Endometrial microvascular endothelial cells (primary cell): ENCODE data around the gene ABCC4. TPM values are rescaled to one million over a fixed set of nuclear protein-coding genes. Genes with fewer than 3 reads are reported as not detected.

ENCODE experiments used
- in situ Hi-C: cut with HindIII; loops from 2 replicates; pipeline ENCODE4 v1.10.0; 2017; ENCODE audit warnings: low sequenced_read_pairs, low pct_unique_long_range_greater_than_20kb; ENCODE audit errors: inconsistent ontology term
- total RNA-seq: library from RNA; depleted of rRNA; stranded (reverse); fragments of >200 nt; gene quantifications from one replicate; pipeline ENCODE4 v1.2.3, GENCODE V29; 2015; ENCODE audit errors: inconsistent ontology term

Gene ABCC4
- total RNA-seq, 1 donor from 2014 or later: 27.6 TPM

DNA sequence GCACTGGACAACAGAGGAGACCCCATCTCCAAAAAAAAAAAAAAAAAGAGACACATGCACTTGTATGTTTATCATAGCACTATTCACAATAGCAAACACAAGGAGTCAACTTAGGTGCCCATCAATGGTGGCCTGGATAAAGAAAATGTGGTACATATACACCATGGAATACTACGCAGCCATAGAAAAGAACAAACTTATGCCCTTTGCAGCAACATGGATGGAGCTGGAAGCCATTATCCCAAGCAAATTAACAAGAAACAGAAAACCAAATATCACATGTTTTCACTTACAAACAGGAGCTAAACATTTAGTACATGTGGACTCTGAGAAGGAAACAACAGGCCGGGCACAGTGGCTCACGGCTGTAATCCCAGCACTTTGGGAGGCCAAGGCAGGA, 155.7 kb downstream of the ABCC4 start:
- in situ Hi-C loops: no loop called here

DNA sequence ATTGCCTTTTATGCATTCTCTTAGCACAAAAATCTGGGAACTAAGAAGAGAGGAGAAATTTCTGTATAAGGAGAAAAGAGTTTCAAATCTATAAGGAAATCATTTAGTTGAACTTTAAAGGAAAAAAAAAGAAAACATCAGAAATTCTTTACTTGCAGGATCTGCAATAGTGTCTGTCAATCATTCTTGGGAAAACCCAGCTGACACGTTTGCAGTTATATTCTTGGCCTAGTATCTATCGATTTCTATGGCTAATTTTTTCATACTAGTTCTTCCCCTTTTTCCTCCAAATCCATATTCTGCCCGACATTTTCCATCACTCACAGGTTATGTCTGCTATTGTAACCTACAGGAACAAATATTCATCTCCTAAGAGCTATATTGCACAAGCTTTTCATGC, 160.7 kb downstream of the ABCC4 start:
- in situ Hi-C loops: no loop called here

DNA sequence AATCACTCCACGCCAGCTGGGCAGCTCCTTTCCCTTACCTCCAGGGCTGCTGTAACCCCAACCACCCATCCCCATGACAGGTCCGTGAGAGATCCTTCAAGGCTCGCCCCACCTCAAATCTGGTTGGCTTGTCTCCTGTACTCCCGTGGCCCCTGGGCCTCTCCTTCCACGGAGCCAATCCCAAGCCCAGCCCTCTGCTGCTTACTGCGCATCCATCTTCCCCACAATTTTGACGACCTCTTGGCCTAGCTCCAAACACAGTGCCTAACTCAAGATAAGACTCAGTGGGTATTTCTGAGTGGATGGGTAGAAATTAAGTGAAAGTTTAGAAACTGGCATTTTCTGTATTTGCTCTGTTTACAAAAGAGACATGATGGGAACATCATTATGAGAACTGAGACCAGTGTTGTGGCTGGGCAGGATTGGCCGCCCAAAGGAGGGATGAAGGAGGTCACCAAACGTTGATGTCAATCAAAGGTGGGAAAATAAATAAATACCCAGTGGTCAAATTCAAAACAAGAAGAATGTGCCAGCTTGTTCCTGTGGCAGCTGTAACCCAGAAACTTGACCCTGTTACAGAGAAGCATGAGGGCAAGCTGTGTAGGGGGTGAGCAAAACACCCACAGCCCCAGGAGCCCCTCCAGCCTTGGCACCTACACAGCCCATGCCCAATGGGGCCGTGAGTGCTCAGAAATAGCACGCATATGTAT, 162.2 kb downstream of the ABCC4 start:
- in situ Hi-C loops: no loop called here

DNA sequence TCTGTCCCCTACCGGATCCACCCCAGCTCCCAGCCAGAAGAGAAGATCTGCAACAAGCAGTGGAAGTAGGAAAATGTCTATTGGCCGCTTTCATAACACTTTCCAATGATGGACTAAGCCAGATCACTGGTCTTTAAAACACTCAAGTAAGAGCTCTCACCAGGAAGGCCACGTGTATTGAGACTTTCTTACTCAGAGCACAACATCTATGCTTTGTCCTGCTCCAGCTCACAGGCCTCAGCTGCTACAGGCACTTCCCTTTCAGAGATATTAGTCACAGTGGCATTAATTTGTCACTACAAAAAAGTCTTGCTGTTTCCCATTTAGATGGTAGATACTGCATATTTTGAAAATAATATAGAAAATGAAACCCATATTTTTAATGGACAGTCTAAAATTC, 164.2 kb downstream of the ABCC4 start:
- in situ Hi-C loops: no loop called here

DNA sequence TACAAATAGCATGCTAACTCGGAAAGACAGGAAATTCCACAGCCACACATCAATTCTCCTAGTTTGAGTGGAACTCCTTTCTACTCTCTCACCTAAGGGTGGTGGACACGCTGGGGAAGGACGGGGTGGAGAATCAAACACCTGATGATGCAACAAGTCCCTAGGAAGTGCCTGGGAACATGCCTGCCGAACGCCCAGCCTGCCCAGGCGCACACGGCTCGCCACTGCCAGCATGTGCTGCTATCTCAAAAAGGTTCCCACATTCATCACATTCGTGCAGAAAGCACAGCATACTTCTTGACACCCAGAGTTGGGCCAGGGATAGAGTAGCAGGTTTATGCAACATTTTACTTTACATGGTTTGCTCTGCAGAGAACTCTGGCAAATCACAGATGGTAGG, 164.6 kb downstream of the ABCC4 start:
- in situ Hi-C loops: no loop called here

DNA sequence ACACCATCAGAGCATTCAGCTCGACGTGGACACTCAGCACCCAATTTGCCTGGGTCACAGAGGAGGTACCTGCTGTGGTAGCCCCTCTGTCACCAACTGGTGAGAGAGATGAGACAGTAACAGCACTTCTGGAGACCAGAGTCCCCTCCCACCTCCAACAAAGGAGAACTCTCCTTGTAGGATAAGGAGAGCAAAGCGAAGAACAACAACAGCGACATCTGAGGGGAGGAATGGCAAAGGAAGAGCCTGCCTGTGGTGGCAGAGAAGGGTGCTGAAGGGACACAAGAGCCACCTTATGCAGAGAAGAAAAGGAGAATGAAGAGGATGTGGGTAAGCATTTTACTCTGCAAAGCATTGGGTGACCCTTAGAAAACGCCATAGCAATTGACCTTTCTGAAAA, 167.8 kb downstream of the ABCC4 start:
- in situ Hi-C loops: no loop called here

DNA sequence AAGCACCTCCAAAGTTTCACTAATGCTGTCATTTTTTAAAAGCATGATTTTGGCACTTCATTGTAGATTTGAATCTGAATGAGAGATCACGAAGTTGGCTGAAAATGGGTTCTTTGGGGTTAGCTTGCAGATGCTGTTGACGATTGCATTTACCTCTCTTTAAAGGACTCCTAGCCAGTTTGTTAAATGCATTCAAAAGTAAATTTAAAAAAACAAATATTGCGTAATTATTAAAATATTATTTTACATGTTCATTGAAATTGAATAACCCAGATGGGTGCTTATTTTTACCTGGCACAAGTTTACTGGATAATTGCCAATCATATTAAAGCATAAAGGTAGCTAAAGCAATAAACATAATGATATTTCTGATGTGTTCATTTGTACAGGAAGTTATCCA, 172.2 kb downstream of the ABCC4 start:
- in situ Hi-C loops: no loop called here

DNA sequence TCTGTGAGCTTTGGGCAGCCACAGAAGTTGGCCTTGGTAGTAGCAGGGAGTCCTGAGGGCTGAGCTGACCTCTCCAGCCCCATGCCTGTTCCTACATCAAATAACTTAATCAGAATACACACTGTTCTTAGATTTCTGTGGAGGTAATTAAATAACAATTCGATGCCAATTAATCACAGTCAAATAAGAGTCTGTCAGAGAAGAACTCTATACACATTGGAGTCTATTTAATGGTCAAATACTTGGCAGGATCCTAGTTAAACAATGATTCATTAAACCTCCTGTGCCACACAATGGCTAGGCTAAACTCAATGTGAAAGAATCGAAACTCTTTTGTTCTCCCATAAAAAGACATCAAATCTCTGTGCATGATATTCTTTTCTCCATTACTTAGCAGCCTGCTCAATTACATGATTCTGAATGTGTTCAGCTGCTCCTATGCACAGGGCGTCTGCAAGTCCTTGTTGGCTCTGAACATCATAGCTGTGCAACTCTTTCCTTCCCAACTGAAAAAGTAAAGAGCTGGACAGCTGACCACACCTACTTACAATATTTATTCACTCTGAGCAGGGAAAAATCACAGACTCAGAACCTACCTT, 173.1 kb downstream of the ABCC4 start:
- in situ Hi-C loops: no loop called here

DNA sequence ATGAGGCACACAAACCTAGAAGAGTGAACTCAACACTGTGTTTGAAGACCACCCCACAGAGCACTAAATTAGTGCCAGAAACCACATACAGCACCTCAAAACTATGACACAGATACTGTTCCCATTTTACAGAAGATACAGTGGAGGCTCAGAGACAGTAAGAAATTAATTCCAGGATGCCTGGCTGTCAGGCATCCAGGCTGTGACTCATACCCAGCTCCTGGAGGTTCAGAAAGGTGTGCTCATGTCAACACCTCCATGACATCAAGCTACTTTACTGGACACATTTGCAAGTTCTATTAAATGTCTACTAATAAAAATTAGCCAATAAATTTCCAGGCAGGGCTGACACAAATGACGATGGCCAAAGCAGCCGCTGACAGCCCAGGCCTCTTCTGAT, 176.3 kb downstream of the ABCC4 start:
- in situ Hi-C loops: no loop called here

DNA sequence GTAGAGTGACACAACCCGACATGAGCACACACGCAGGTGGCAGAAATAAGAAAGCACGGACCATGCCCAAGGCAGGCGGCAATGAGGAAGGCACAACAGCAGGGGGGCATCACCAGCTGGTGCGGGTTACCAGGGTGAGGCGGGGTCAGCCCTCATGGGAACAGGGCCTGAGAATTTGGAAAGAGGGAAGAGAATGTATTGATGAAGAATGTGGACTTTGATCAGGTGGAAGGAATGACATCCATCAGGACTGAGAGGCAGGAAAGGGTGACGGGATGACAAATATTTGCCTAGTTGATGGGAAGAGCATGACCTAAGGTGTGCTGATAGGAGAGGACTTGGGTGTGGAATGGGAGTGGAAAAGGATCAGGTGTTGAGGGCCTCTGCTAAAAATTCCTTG, 177.5 kb downstream of the ABCC4 start:
- in situ Hi-C loops: no loop called here

DNA sequence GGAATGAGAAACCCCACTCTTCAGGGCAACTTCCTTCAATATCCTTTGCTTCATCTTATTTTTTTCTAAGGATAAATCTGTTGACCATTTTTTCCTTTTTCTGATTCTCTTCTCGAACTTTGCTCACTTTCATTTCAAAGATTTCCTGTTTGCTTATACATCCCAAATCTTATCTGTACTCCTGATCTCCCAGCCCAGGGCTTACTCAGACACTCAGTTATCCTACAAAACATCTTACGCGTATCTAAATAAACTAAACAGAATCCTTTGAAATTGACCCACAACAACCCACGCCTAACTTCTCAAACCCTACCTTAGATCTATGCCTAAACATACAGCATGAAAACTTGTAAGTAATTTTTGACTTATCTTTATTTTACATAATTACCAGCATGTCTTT, 179.2 kb downstream of the ABCC4 start:
- in situ Hi-C loops: no loop called here

DNA sequence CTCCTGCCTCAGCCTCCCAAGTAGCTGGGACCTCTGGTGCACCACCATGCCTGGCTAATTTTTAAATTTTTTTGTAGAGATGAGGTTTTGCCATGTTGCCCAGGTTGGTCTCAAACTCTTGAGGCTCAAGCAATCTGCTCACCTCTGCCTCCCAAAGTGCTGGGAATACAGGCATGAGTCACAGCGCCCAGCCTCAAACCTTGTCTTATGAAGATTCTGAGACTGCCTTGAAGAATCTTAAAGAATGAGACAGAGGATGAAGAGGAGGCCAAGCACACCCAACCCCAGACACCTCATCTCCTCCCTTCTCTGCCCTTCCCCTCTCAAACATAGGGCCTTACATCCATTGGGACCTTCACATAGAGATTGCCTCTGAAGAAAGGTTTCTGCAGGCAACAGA, 179.7 kb downstream of the ABCC4 start:
- in situ Hi-C loops: no loop called here

DNA sequence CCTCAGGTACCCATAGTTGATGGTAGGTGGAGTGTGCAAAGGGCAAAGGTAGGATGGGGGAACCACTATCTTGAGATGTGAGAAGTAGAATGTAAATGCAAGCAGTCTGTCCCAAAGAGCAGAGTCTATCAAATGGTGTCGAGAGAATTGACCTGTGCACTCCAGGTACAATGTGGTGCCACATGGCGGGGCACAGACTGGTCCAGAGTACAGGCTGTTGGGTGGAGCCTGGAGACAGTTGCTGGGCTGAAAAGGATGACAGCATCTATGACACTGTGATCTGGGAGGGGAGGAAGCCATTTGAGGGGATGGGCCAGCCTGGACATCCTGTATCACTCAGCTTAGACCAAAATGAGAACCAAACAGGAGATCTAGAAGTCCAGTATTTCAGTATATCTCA, 180.6 kb downstream of the ABCC4 start:
- in situ Hi-C loops: no loop called here

DNA sequence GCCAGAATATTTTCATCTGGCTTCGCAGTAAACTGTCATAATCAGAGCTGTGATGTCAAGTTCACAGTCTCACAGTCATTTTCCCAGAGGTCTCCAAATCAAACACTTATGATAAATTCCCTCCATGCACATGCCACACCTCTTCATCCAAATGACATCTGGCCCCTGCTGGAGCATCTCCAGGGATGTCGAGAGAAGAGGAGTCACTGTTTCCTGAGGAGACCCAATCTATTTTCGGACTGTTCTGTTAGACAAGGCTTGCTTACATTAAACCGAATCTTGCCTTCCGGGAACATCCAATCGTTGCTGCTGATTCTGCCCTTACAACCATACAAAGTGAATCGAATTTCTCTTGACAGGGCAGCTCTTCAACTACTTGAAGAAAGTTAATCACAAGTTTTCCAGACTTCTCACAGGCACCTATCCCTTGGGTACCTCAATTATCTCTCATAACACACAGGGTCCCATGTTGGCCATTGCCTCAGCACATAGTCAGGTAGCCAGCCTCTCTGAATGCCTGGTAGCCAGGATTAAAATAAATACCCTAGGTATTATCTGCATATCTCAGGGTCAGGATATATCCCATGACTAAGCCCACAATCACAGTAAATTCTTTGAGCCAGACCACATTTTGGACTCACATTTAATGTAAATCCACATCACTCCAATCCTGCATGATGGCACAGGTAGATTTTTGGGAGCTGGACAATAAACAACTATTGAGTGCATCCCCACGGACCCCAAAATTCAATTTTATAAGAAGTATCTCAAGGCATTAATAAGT, 182.5 kb downstream of the ABCC4 start:
- in situ Hi-C loops: no loop called here

DNA sequence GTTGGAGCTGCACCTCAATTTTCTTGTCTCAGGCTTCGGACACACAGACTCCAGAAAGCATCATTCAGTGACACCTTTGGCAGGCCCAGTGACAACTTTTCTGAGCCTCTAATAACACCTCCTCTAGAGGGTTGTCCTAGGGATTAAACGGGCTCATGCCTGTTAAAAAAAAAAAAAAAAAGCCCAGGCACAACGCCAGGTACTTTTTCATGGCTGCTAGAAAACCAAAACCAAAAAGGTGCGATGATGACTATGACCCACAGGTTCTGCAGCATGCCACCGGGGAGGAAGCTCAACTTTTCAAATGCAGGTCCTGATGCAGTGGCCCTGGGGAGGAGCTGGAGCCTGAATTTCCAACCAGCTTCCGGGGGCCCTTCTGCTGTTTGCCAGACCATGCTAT, 184.2 kb downstream of the ABCC4 start:
- in situ Hi-C loops: no loop called here

DNA sequence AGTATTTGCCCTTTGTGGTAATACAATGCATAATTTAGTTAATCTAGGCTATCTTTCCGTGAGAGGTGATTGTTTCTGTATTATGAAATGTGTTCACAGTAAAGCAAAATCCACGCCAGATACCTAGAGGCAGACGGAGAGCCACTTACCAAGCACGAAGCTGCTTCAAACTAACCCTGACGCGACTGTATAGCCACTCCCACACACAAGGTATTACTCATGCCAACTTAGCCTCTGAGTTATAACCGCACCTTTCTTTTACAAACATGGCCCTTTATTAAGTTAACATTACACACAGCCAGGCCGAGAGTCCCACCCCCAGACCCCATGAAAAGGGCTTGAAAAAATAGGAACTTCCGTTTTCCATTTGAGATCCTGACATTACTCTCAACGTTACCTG, 185.7 kb downstream of the ABCC4 start:
- in situ Hi-C loops: no loop called here

DNA sequence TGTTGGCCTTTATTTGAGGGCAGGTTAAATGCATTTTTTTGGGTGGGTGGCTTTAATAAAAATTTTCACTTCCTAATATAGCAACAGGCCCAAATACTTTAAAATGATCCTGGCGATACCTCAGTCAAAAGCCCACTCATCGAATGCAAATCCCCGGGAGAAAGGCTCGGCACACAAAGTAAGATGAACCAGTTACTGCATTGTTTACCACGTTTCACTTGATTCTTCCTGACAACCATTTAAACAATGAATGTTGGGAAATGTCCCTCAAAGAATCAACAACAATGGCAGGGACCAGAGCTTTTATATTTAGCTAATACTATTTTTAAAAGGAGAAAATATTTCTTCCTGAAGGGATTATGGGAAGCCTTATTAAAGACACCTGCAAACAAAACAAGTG, 187.7 kb downstream of the ABCC4 start:
- in situ Hi-C loops: no loop called here

DNA sequence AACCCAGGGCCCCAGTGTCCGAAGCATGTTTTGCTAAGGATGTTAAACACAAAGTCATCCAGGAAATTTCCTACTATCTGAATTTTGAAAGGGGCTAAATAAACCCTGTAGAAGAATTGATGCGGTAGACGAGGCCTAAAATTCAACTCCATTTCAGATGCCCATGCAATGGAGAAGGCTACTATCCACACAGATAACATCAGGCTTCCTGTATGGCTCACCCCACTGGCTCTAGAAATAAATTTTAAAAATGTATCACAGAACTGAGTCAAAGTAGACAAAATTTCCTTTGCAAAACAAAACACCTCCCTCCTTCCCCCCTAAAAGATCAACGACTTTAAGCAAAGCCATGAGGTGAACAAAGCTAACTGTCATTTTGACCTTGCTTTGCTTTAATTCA, 188.4 kb downstream of the ABCC4 start:
- in situ Hi-C loops: no loop called here

DNA sequence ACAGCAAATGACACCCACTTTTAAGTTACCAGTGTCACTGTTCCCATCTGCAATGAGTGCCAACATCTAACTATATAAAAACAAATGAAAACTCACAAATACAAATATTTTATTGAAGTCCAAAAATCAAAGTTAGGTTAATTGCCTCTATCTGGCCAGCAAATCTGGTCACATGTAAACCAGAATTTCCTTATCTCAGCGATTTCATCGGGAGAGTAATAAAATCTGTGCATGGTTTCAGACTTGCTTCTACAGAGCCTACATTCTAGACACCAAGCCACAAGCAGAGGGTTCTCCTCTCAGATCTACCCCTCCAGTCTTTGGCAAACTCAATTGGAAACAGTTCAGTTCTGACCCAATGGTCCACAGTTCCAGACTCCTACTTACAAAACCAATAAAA, 189.6 kb downstream of the ABCC4 start:
- in situ Hi-C loops: no loop called here

DNA sequence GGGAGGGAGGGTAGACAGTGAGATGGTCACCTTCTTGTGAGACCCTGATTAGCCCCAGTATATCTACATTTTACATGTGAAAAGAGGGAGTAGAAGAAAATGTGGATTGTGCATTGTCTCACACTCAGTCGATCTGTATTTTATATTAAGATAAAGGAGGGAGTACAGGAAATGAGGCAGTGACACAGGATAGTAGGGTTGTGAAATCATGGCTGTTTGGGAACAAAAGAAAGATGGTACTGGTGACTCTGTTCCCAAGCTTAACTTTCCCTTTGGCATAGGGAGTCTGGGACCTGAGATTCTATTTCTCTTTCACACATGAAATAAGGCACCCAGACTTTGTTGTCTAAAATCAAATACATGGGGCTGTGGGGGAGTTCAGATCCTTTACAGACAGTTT, 194.7 kb downstream of the ABCC4 start:
- in situ Hi-C loops: no loop called here
